HG03045 (cell line): ENCODE measurements around the gene CAPN2.

Source experiments
- ATAC-seq: cut with Tn5 transposase; IDR thresholded peaks from one replicate; pipeline ENCODE4 v1.9.1; 2021; ENCODE audit warnings: mild to moderate bottlenecking, moderate library complexity; ENCODE audit not compliant: unreplicated experiment

Gene CAPN2

GRCh38 chr1:223820971-223821370 is 108.6 kb downstream of the CAPN2 start:
- ATAC-seq: no peak

GRCh38 chr1:223824287-223824686 is 111.9 kb downstream of the CAPN2 start:
- ATAC-seq: no peak

GRCh38 chr1:223824712-223825111 is 112.4 kb downstream of the CAPN2 start:
- ATAC-seq: no peak
